K562 (cell line): ENCODE results near the gene ATP6V1G2. TPM values are rescaled to one million over a fixed set of nuclear protein-coding genes. Genes with fewer than 3 reads are reported as not detected.

Experiments used
- ATF1 ChIP-seq, 2 experiments: fragments of 450-650 bp in 1 of 2; IDR thresholded peaks; 2 replicates each; pipeline ENCODE4 v1.6.1; 2016; ENCODE audit warnings: missing compliant biosample characterization in 1 of 2, missing genetic modification characterization in 1 of 2
- FOXP1 ChIP-seq: sonication (generic); formaldehyde crosslinking; IDR thresholded peaks from 2 replicates; pipeline ENCODE4 v1.8.0; 2022; ENCODE audit warnings: mild to moderate bottlenecking, missing genetic modification reagents
- KHSRP ChIP-seq: fragments of 450-650 bp; IDR thresholded peaks from 2 replicates; pipeline ENCODE4 v1.6.1; 2017
- NUFIP1 ChIP-seq: fragments of 450-650 bp; IDR thresholded peaks from 2 replicates; pipeline ENCODE4 v1.6.1; 2018; ENCODE audit not compliant: partially characterized antibody
- RHOXF2B ChIP-seq: fragments of 250-450 bp; sonication (Bioruptor Pico); conservative IDR thresholded peaks from 2 replicates; pipeline ENCODE4 v1.5.1; 2021
- SP1 ChIP-seq: sonication (generic); formaldehyde crosslinking; IDR thresholded peaks from 2 replicates; pipeline ENCODE4 v1.8.1; 2022; ENCODE audit warnings: mild to moderate bottlenecking, missing genetic modification reagents
- TAF9B ChIP-seq: fragments of 450-650 bp; IDR thresholded peaks from 2 replicates; pipeline ENCODE4 v1.6.1; 2018; ENCODE audit warnings: mild to moderate bottlenecking; ENCODE audit not compliant: partially characterized antibody
- TGIF2 ChIP-seq: sonication (generic); formaldehyde crosslinking; IDR thresholded peaks from 2 replicates; pipeline ENCODE4 v1.8.1; 2022; ENCODE audit warnings: mild to moderate bottlenecking, missing genetic modification reagents, moderate library complexity
- ZNF217 ChIP-seq: sonication (generic); formaldehyde crosslinking; IDR thresholded peaks from 2 replicates; pipeline ENCODE4 v1.8.0; 2022; ENCODE audit warnings: mild to moderate bottlenecking, missing genetic modification reagents
- ZNF766 ChIP-seq: fragments of 200-800 bp; sonication (Bioruptor generic); conservative IDR thresholded peaks from 2 replicates; pipeline ENCODE4 v1.6.1; 2016; ENCODE audit warnings: missing genetic modification characterization, missing compliant biosample characterization
- polyA plus RNA-seq, 8 experiments: library from polyadenylated mRNA; depleted of rRNA in 4 of 8; stranded (reverse) in 5 of 8; unstranded in 3 of 8; fragments of >200 nt; fragmentation: Nextera tagmentation in 2 of 8; fragmentation: Illumina TruSeq in 1 of 8; extraction: Ambion mirVana in 2 of 8; extraction: Trizol in 1 of 8; gene quantifications; 2 replicates each; pipeline versions ENCODE4 v1.2.1 to v1.2.3, GENCODE V29; 2011 to 2014; ENCODE audit warnings: inconsistent platforms in 1 of 8, missing spikeins in 1 of 8
- total RNA-seq, 7 experiments: library from RNA; depleted of rRNA in 6 of 7; stranded (reverse); fragments of >200 nt in 6 of 7; fragmentation: Illumina TruSeq in 2 of 7; extraction: Trizol in 2 of 7; gene quantifications; 2 replicates each; pipeline versions ENCODE4 v1.2.1 to v1.2.3, GENCODE V29; 2011 to 2021; ENCODE audit warnings: low replicate concordance in 1 of 7
- TF ChIP-seq, protein P1 (sequence below), 2 experiments: fragments of 450-650 bp in 1 of 2; sonication (generic) in 1 of 2; formaldehyde crosslinking in 1 of 2; IDR thresholded peaks; 2 replicates each; pipeline versions ENCODE4 v1.7.1 to v1.9.0; 2016 to 2022; ENCODE audit warnings: inconsistent platforms in 1 of 2, mild to moderate bottlenecking in 1 of 2, missing genetic modification reagents in 1 of 2
- TF ChIP-seq, protein P2 (sequence below): fragments of 450-650 bp; formaldehyde crosslinking; conservative IDR thresholded peaks from 2 replicates; pipeline ENCODE4 v1.4.0; 2022; ENCODE audit warnings: mild to moderate bottlenecking, missing genetic modification characterization
- TF ChIP-seq, protein P3 (sequence below): sonication (generic); formaldehyde crosslinking; IDR thresholded peaks from 2 replicates; pipeline ENCODE4 v1.8.0; 2022; ENCODE audit warnings: mild to moderate bottlenecking, missing genetic modification reagents
- TF ChIP-seq, protein P4 (sequence below): sonication (generic); formaldehyde crosslinking; IDR thresholded peaks from 2 replicates; pipeline ENCODE4 v1.8.1; 2023; ENCODE audit warnings: mild to moderate bottlenecking, missing genetic modification reagents

The ATP6V1G2 gene
- total and polyA plus RNA-seq, 9 of the 15 experiments (the other 6 are each of a cell fraction or from before 2014, with no cell fraction given), result 0.14 to 1.5 (median 0.33) TPM

DNA sequence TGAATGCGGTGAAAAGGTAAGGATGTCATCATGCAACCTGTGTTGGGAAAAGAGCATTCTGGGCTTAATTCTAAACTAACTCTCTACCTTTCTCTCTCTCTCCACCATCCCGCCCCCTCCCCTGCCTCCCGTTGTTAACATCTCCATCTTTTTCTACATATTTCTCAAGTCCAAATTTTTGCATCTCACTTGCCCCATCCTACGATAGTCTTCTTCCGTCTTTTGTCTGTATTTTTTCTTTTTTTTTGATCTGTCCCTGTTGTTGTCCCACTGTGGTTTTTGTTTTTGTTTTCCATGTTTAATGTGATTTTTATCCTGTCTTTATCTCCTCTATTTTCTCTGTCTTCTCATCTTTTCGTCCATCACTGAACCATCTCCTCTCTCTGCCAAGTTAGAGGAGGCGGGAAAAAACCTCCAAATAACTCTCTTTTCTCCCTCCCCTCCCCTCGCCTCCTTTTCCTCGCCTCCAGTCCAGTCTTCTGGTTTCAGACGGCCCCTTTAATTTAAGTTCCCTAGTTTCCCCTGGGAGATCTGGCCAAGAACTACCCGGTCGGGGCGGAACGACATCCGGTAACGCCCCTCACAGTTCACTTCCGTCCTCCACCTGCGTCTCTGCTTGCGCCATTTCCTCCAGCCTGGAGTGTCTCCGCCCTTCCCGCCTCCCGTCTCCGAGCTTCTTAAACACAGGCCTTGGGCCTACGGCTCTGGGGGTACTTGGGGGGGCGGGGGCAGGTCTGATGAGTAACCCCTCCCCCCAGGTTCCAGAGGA lies 734 bp upstream of the ATP6V1G2 start, which contains the start of gene NFKBIL1 (continued):
- TF ChIP-seq, protein P1, sequence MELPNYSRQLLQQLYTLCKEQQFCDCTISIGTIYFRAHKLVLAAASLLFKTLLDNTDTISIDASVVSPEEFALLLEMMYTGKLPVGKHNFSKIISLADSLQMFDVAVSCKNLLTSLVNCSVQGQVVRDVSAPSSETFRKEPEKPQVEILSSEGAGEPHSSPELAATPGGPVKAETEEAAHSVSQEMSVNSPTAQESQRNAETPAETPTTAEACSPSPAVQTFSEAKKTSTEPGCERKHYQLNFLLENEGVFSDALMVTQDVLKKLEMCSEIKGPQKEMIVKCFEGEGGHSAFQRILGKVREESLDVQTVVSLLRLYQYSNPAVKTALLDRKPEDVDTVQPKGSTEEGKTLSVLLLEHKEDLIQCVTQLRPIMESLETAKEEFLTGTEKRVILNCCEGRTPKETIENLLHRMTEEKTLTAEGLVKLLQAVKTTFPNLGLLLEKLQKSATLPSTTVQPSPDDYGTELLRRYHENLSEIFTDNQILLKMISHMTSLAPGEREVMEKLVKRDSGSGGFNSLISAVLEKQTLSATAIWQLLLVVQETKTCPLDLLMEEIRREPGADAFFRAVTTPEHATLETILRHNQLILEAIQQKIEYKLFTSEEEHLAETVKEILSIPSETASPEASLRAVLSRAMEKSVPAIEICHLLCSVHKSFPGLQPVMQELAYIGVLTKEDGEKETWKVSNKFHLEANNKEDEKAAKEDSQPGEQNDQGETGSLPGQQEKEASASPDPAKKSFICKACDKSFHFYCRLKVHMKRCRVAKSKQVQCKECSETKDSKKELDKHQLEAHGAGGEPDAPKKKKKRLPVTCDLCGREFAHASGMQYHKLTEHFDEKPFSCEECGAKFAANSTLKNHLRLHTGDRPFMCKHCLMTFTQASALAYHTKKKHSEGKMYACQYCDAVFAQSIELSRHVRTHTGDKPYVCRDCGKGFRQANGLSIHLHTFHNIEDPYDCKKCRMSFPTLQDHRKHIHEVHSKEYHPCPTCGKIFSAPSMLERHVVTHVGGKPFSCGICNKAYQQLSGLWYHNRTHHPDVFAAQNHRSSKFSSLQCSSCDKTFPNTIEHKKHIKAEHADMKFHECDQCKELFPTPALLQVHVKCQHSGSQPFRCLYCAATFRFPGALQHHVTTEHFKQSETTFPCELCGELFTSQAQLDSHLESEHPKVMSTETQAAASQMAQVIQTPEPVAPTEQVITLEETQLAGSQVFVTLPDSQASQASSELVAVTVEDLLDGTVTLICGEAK (IDR thresholded peaks at IDR 0.05), result peak; percentile 100
- TF ChIP-seq, protein P1 (CRISPR knock-in tag; IDR thresholded peaks at IDR 0.05), result no peak
- TF ChIP-seq SP1 (peak; percentile 99), NUFIP1 (no peak), TAF9B (peak; percentile 87), FOXP1 (CRISPR knock-in tag) (no peak), RHOXF2B (no peak), ZNF766 (CRISPR knock-in tag) (peak; percentile 64), TGIF2 (CRISPR knock-in tag) (no peak), KHSRP (0 out of 2 replicates have a peak, but pooled peaks have one; percentile 52), ATF1 (CRISPR knock-in tag; IDR thresholded peaks at IDR 0.05) (no peak), ATF1 (tag; IDR thresholded peaks at IDR 0.05) (peak; percentile 96), ZNF217 (CRISPR knock-in tag) (no peak)
- TF ChIP-seq, protein P2, sequence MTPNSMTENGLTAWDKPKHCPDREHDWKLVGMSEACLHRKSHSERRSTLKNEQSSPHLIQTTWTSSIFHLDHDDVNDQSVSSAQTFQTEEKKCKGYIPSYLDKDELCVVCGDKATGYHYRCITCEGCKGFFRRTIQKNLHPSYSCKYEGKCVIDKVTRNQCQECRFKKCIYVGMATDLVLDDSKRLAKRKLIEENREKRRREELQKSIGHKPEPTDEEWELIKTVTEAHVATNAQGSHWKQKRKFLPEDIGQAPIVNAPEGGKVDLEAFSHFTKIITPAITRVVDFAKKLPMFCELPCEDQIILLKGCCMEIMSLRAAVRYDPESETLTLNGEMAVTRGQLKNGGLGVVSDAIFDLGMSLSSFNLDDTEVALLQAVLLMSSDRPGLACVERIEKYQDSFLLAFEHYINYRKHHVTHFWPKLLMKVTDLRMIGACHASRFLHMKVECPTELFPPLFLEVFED (CRISPR knock-in tag), result no peak; the same call in 1 of the 2 replicates
- TF ChIP-seq, protein P3, sequence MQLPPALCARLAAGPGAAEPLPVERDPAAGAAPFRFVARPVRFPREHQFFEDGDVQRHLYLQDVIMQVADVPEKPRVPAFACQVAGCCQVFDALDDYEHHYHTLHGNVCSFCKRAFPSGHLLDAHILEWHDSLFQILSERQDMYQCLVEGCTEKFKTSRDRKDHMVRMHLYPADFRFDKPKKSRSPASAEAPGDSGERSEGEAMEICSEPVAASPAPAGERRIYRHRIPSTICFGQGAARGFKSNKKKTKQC (CRISPR knock-in tag), result 0 out of 2 replicates have a peak, but pooled peaks have one; percentile 9
- TF ChIP-seq, protein P4, sequence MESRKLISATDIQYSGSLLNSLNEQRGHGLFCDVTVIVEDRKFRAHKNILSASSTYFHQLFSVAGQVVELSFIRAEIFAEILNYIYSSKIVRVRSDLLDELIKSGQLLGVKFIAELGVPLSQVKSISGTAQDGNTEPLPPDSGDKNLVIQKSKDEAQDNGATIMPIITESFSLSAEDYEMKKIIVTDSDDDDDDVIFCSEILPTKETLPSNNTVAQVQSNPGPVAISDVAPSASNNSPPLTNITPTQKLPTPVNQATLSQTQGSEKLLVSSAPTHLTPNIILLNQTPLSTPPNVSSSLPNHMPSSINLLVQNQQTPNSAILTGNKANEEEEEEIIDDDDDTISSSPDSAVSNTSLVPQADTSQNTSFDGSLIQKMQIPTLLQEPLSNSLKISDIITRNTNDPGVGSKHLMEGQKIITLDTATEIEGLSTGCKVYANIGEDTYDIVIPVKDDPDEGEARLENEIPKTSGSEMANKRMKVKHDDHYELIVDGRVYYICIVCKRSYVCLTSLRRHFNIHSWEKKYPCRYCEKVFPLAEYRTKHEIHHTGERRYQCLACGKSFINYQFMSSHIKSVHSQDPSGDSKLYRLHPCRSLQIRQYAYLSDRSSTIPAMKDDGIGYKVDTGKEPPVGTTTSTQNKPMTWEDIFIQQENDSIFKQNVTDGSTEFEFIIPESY, result no peak; the same call in 1 of the 2 replicates
